ENCODE data around the gene SDHC. TPM values are rescaled to one million over a fixed set of nuclear protein-coding genes. Genes with fewer than 3 reads are reported as not detected.

The SDHC gene
- total and polyA plus RNA-seq, 4 donors = 44.3 to 247 (median 96.7) TPM

GRCh38 chr1:161359291-161359690, 45.1 kb downstream of the SDHC start:
- DNase-seq (ENCODE audit: low spot score) = no peak
- no peak overlapping the region for H3K9ac ChIP-seq (ENCODE audit: low read depth in 1 of 2, low read length in 2 of 2)
- H3K27ac ChIP-seq (ENCODE audit: low read depth in 1 of 2, low read length in 2 of 2) = no peak overlapping the region

DNA sequence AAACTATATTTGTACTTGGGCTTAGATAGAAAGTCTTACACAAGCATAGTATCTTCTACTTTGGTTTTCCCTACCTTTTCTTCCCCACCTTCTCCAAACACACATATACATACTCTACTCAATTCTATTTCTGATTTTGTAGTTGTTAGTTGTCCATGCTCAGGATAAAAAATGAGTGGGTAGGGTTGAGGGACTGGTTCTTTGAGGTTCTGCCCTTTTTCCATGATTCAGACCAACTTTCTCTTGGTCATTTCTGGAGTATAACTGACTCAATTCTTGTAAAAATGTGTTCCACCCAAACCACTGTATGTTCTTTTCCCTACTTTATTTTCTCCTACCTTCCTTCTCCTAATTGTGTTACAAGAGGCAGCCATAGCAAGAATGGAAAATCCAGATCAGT, 50.2 kb downstream of the SDHC start:
- Histone ChIP-seq H3K4me3 (ENCODE audit: low read depth in 1 of 3, low read length in 3 of 3) (no peak overlapping the region), H3K36me3 (ENCODE audit: control insufficient read depth in 4 of 4, insufficient read depth in 3 of 4, low read depth in 1 of 4, low read length in 3 of 4) (peaks cover 2 to 18% (median 10%) of the 10 kb centered on the region in 4 donors), H3K27ac (ENCODE audit: low read depth in 1 of 2, low read length in 2 of 2) (no peak overlapping the region), H3K9me3 (ENCODE audit: control insufficient read depth in 4 of 4, low read length in 3 of 4) (no peaks in the 10 kb centered on the region), H3K9ac (ENCODE audit: low read depth in 1 of 2, low read length in 2 of 2) (no peak overlapping the region), H3K27me3 (ENCODE audit: control insufficient read depth in 4 of 4, insufficient read depth in 4 of 4, low read length in 3 of 4) (no peaks in the 10 kb centered on the region), H3K4me1 (ENCODE audit: control insufficient read depth in 4 of 4, insufficient read depth in 4 of 4, low read length in 3 of 4) (peaks cover 1 to 14% (median 10%) of the 10 kb centered on the region in 4 donors)
- TF ChIP-seq FOXA1 (IDR thresholded peaks at IDR 0.05) (no peak), SP1 (IDR thresholded peaks at IDR 0.05) (no peak), RXRA (IDR thresholded peaks at IDR 0.05) (no peak), FOXA2 (IDR thresholded peaks at IDR 0.05) (no peak), TAF1 (conservative IDR thresholded peaks at IDR 0.05) (no peak), GABPA (IDR thresholded peaks at IDR 0.05 in 1 of 2, conservative IDR thresholded peaks at IDR 0.05 in 1 of 2) (no peak), HNF4A (conservative IDR thresholded peaks at IDR 0.05) (no peak), NR2F2 (IDR thresholded peaks at IDR 0.05) (no peak)
- TF ChIP-seq, protein P1, sequence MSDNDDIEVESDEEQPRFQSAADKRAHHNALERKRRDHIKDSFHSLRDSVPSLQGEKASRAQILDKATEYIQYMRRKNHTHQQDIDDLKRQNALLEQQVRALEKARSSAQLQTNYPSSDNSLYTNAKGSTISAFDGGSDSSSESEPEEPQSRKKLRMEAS (IDR thresholded peaks at IDR 0.05) = no peak
- TF ChIP-seq, protein P2, sequence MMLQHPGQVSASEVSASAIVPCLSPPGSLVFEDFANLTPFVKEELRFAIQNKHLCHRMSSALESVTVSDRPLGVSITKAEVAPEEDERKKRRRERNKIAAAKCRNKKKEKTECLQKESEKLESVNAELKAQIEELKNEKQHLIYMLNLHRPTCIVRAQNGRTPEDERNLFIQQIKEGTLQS (IDR thresholded peaks at IDR 0.05) = no peak
- TF ChIP-seq, protein P3, sequence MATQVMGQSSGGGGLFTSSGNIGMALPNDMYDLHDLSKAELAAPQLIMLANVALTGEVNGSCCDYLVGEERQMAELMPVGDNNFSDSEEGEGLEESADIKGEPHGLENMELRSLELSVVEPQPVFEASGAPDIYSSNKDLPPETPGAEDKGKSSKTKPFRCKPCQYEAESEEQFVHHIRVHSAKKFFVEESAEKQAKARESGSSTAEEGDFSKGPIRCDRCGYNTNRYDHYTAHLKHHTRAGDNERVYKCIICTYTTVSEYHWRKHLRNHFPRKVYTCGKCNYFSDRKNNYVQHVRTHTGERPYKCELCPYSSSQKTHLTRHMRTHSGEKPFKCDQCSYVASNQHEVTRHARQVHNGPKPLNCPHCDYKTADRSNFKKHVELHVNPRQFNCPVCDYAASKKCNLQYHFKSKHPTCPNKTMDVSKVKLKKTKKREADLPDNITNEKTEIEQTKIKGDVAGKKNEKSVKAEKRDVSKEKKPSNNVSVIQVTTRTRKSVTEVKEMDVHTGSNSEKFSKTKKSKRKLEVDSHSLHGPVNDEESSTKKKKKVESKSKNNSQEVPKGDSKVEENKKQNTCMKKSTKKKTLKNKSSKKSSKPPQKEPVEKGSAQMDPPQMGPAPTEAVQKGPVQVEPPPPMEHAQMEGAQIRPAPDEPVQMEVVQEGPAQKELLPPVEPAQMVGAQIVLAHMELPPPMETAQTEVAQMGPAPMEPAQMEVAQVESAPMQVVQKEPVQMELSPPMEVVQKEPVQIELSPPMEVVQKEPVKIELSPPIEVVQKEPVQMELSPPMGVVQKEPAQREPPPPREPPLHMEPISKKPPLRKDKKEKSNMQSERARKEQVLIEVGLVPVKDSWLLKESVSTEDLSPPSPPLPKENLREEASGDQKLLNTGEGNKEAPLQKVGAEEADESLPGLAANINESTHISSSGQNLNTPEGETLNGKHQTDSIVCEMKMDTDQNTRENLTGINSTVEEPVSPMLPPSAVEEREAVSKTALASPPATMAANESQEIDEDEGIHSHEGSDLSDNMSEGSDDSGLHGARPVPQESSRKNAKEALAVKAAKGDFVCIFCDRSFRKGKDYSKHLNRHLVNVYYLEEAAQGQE (IDR thresholded peaks at IDR 0.05) = no peak
- TF ChIP-seq, protein P4, sequence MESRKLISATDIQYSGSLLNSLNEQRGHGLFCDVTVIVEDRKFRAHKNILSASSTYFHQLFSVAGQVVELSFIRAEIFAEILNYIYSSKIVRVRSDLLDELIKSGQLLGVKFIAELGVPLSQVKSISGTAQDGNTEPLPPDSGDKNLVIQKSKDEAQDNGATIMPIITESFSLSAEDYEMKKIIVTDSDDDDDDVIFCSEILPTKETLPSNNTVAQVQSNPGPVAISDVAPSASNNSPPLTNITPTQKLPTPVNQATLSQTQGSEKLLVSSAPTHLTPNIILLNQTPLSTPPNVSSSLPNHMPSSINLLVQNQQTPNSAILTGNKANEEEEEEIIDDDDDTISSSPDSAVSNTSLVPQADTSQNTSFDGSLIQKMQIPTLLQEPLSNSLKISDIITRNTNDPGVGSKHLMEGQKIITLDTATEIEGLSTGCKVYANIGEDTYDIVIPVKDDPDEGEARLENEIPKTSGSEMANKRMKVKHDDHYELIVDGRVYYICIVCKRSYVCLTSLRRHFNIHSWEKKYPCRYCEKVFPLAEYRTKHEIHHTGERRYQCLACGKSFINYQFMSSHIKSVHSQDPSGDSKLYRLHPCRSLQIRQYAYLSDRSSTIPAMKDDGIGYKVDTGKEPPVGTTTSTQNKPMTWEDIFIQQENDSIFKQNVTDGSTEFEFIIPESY (IDR thresholded peaks at IDR 0.05) = no peak
- TF ChIP-seq, protein P5, sequence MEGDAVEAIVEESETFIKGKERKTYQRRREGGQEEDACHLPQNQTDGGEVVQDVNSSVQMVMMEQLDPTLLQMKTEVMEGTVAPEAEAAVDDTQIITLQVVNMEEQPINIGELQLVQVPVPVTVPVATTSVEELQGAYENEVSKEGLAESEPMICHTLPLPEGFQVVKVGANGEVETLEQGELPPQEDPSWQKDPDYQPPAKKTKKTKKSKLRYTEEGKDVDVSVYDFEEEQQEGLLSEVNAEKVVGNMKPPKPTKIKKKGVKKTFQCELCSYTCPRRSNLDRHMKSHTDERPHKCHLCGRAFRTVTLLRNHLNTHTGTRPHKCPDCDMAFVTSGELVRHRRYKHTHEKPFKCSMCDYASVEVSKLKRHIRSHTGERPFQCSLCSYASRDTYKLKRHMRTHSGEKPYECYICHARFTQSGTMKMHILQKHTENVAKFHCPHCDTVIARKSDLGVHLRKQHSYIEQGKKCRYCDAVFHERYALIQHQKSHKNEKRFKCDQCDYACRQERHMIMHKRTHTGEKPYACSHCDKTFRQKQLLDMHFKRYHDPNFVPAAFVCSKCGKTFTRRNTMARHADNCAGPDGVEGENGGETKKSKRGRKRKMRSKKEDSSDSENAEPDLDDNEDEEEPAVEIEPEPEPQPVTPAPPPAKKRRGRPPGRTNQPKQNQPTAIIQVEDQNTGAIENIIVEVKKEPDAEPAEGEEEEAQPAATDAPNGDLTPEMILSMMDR (IDR thresholded peaks at IDR 0.05; ENCODE audit: low read depth, low read length, missing input control) = no peak
- no peak for DNase-seq (ENCODE audit: low spot score)

More at GRCh38 chr1:161359291-161359690, 45.1 kb downstream of the SDHC start:
- no peaks in the 10 kb centered on the region for H3K4me1 ChIP-seq (ENCODE audit: control insufficient read depth in 4 of 4, insufficient read depth in 4 of 4, low read length in 3 of 4)
- no peaks in the 10 kb centered on the region for H3K9me3 ChIP-seq (ENCODE audit: control insufficient read depth in 4 of 4, low read length in 3 of 4)
- H3K27me3 ChIP-seq (ENCODE audit: control insufficient read depth in 4 of 4, insufficient read depth in 4 of 4, low read length in 3 of 4) = no peaks in the 10 kb centered on the region
- no peak for TF ChIP-seq JUND (IDR thresholded peaks at IDR 0.05)
- no peak for TF ChIP-seq YY1 (IDR thresholded peaks at IDR 0.05)
- no peak for TF ChIP-seq GABPA (IDR thresholded peaks at IDR 0.05 in 1 of 2, conservative IDR thresholded peaks at IDR 0.05 in 1 of 2)
- TF ChIP-seq HNF4A (conservative IDR thresholded peaks at IDR 0.05) = no peak
- TF ChIP-seq, protein P4 (IDR thresholded peaks at IDR 0.05) = no peak
- TF ChIP-seq FOXA1 (IDR thresholded peaks at IDR 0.05) = no peak
- TF ChIP-seq TAF1 (conservative IDR thresholded peaks at IDR 0.05) = no peak
- no peak for TF ChIP-seq RAD21 (IDR thresholded peaks at IDR 0.05)
- TF ChIP-seq, protein P2 (IDR thresholded peaks at IDR 0.05) = no peak
- no peak for TF ChIP-seq FOXA2 (IDR thresholded peaks at IDR 0.05)
- TF ChIP-seq RXRA (IDR thresholded peaks at IDR 0.05) = no peak
- TF ChIP-seq NR2F2 (IDR thresholded peaks at IDR 0.05) = no peak
- H3K4me3 ChIP-seq (ENCODE audit: low read depth in 1 of 3, low read length in 3 of 3) = no peak overlapping the region
- H3K36me3 ChIP-seq (ENCODE audit: control insufficient read depth in 4 of 4, insufficient read depth in 3 of 4, low read depth in 1 of 4, low read length in 3 of 4) = peaks cover 5 to 14% (median 11%) of the 10 kb centered on the region in 4 donors

Data from liver (tissue), 9 donors.